Testis (tissue), 3 donors: ENCODE measurements around the gene MAP3K14. TPM values are rescaled to one million over a fixed set of nuclear protein-coding genes. Genes with fewer than 3 reads are reported as not detected.

Source experiments
- DNase-seq: peaks from one replicate; pipeline ENCODE4 v3.0.0-alpha.2; 2019
- H3K27ac ChIP-seq, 2 donors: fragments of 200-600 bp; sonication (generic); one replicate each; pipeline ENCODE4 v1.5.1; 2019
- H3K27me3 ChIP-seq: fragments of 200-600 bp; sonication (generic); one replicate; pipeline ENCODE4 v1.5.1; 2019
- H3K36me3 ChIP-seq: fragments of 200-600 bp; sonication (generic); one replicate; pipeline ENCODE4 v1.5.1; 2017; ENCODE audit warnings: low read depth; ENCODE audit errors: missing control alignments
- H3K4me1 ChIP-seq: fragments of 200-600 bp; sonication (generic); one replicate; pipeline ENCODE4 v1.5.1; 2019
- H3K4me3 ChIP-seq, 2 donors: fragments of 200-600 bp; sonication (generic); one replicate each; pipeline ENCODE4 v1.5.1; 2017 to 2019
- H3K9me3 ChIP-seq: fragments of 200-600 bp; sonication (generic); one replicate; pipeline ENCODE4 v1.5.1; 2017
- POLR2A ChIP-seq: fragments of 450-650 bp; IDR thresholded peaks from one replicate; pipeline ENCODE4 v1.6.1; 2017; ENCODE audit warnings: antibody characterized with exemption, mild to moderate bottlenecking, moderate library complexity
- WGBS, 2 donors: methylation state at CpG; one replicate each; pipeline ENCODE4 v1.1.5; 2018; 5-methylcytosine and 5-hydroxymethylcytosine counted together
- intact Hi-C: fragments of 100-400 bp; cut with DNase I; formaldehyde crosslinking; loops from one replicate; pipeline ENCODE4 v1.15.1; 2023; ENCODE audit warnings: low total_unique reads
- polyA plus RNA-seq: library from polyadenylated mRNA; stranded (reverse); fragments of 350-450 nt; fragmentation: Illumina TruSeq; extraction: RNeasy Lipid Tissue Mini Kit (QIAGEN cat#74804); gene quantifications from one replicate; pipeline ENCODE4 v1.2.3, GENCODE V29; 2014; ENCODE audit warnings: low read depth, low replicate concordance; ENCODE audit not compliant: insufficient read depth
- total RNA-seq, 2 donors: library from RNA; depleted of rRNA; stranded (reverse); fragments of >200 nt; gene quantifications; one replicate each; pipeline ENCODE4 v1.2.3, GENCODE V29; 2016
- TF ChIP-seq, protein P1 (sequence below), 3 experiments: fragments of 450-650 bp in 2 of 3; fragments of 200-600 bp in 1 of 3; sonication (generic) in 1 of 3; IDR thresholded peaks; one replicate each; pipeline ENCODE4 v1.5.1; 2016 to 2019; ENCODE audit warnings: antibody characterized with exemption in 3 of 3, mild to moderate bottlenecking in 2 of 3, moderate library complexity in 1 of 3

The MAP3K14 gene
- total and polyA plus RNA-seq, 3 donors from 2014 or later: 12.4 to 24.9 (median 14.6) TPM

DNA sequence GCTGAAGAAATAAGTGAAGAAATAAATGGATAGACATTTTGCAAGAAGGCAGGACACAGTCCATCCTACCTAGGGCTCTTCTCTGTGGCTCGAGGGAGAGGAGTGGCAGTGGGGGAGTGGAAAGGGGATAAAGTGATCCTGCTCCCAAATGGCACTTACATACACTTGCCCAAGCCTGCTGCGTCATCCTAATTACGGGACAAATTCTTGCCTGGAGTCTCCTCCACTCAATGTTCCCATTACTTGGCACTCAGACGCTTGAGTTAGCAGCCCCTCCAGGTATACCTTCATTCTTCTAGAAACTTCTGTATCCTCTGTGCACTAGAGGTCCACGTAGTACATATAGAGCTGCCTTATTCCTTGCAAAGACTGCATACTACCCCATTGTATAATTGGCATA, 15.7 kb upstream of the MAP3K14 start:
- peaks cover 25% of the 10 kb centered on the region for H3K4me1 ChIP-seq
- H3K27ac ChIP-seq: no peak overlapping the region
- WGBS, 2 donors: 85 to 86% methylated on average over 5 of the region's 5 CpGs
- H3K27me3 ChIP-seq: no peaks in the 10 kb centered on the region
- intact Hi-C loops: no loop called here
- DNase-seq: no peak
- no peak overlapping the region for H3K4me3 ChIP-seq
- H3K9me3 ChIP-seq: no peaks in the 10 kb centered on the region
- no peaks in the 10 kb centered on the region for H3K36me3 ChIP-seq
- no peak for TF ChIP-seq POLR2A
- TF ChIP-seq, protein P1, sequence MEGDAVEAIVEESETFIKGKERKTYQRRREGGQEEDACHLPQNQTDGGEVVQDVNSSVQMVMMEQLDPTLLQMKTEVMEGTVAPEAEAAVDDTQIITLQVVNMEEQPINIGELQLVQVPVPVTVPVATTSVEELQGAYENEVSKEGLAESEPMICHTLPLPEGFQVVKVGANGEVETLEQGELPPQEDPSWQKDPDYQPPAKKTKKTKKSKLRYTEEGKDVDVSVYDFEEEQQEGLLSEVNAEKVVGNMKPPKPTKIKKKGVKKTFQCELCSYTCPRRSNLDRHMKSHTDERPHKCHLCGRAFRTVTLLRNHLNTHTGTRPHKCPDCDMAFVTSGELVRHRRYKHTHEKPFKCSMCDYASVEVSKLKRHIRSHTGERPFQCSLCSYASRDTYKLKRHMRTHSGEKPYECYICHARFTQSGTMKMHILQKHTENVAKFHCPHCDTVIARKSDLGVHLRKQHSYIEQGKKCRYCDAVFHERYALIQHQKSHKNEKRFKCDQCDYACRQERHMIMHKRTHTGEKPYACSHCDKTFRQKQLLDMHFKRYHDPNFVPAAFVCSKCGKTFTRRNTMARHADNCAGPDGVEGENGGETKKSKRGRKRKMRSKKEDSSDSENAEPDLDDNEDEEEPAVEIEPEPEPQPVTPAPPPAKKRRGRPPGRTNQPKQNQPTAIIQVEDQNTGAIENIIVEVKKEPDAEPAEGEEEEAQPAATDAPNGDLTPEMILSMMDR (IDR thresholded peaks at IDR 0.05): no peak

DNA sequence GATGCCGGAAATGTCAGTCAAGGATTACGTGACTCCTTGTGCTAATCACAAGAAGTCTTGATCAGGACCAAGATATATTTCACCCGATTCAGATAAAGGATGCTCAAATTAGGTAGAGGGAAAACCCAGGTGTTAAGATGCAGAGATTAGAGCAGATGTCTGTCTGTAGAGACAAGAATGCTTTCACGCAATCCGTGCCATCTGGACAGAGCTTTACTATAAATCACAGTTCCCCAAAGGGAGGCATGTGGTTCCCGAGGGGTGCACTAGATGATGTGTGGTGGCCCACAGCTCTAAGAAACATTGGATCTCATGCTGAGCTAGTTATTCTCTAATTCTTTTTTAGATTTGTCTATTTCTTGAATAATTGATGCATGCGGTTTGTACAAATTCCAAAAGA, 9.8 kb upstream of the MAP3K14 start:
- H3K4me3 ChIP-seq: no peak overlapping the region
- no peaks in the 10 kb centered on the region for H3K9me3 ChIP-seq
- H3K36me3 ChIP-seq: no peaks in the 10 kb centered on the region
- intact Hi-C loops: no loop called here
- no peak overlapping the region for H3K27ac ChIP-seq
- 90 to 91% methylated on average over 7 of the region's 7 CpGs for WGBS, 2 donors
- no peaks in the 10 kb centered on the region for H3K27me3 ChIP-seq
- TF ChIP-seq, protein P1 (IDR thresholded peaks at IDR 0.05): no peak
- no peak for TF ChIP-seq POLR2A
- no peak for DNase-seq
- H3K4me1 ChIP-seq: no peaks in the 10 kb centered on the region

DNA sequence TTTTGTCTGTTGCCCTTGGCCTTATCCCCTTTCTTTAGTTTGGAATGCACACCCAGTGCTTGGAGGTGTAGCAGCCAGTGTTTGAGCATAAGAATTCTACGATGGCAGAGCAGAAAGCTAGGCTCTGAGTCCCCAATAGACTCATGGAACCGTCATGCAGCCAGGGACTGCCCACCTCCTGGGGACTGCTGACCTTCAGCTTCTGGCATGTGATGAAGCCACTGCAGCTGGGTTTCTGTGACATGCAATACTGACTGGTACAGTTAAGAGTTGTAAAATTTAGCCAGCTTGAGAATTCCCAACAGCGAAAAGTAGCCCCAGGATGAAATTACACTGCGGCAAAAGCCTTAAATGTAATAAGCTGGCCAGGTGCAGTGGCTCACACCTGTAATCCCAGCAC, 9.0 kb upstream of the MAP3K14 start:
- intact Hi-C loops: no loop called here
- Histone ChIP-seq H3K36me3 (no peaks in the 10 kb centered on the region), H3K27ac (no peak overlapping the region), H3K4me3 (no peak overlapping the region), H3K27me3 (no peaks in the 10 kb centered on the region), H3K9me3 (no peaks in the 10 kb centered on the region), H3K4me1 (peaks cover under 1% of the 10 kb centered on the region)
- TF ChIP-seq, protein P1 (IDR thresholded peaks at IDR 0.05): no peak
- no peak for TF ChIP-seq POLR2A
- 62 to 75% methylated on average over 4 of the region's 4 CpGs for WGBS, 2 donors
- no peak for DNase-seq

DNA sequence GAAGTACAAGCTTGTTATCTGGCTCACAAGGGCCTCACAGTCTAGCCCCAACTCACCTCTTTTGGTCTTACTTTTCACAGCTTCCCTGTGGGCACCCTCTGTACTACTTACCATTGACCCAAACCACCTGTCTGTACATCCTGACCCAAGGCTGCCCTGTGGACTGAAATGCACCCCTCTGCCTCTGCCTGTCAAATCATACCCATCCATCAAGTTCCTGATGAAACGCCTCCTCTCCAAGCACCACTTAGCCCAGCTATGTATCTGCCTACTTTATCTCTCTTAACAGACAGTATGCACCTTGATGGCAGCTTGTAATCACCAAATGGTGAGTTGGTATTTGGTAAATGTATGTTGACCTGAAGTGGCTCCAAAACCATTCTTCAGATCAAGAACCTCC, 7.5 kb upstream of the MAP3K14 start:
- Histone ChIP-seq H3K27ac (no peak overlapping the region), H3K4me1 (peaks cover 5% of the 10 kb centered on the region), H3K27me3 (no peaks in the 10 kb centered on the region), H3K36me3 (no peaks in the 10 kb centered on the region), H3K4me3 (no peak overlapping the region), H3K9me3 (no peaks in the 10 kb centered on the region)
- no peak for DNase-seq
- TF ChIP-seq POLR2A: no peak
- TF ChIP-seq, protein P1 (IDR thresholded peaks at IDR 0.05): no peak
- WGBS, 2 donors: 91 to 100% methylated on average over 1 of the region's 1 CpG
- intact Hi-C loops: no loop called here

DNA sequence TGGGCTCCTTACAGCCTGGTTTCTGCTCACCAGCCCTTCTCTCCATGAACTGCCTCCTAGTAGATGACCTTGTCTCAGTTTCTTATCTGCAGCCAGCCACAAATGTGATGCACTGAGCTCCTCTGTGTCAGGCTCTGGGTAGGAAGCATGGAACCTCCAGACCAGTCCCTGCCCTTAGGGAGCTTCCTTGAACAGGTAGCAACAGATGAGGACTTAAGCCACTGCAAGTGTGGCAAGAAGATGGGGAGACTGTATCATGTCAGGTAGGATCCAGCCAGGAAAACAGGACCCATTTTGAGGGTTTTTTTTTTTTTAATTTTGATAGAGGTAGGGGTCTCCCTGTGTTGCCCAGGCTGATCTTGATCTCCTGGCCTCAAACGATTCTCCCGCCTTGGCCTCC, 5.3 kb upstream of the MAP3K14 start:
- 95 to 96% methylated on average over 2 of the region's 2 CpGs for WGBS, 2 donors
- Histone ChIP-seq H3K36me3 (no peaks in the 10 kb centered on the region), H3K4me3 (no peak overlapping the region), H3K4me1 (peaks cover 12% of the 10 kb centered on the region), H3K27ac (no peak overlapping the region), H3K9me3 (no peaks in the 10 kb centered on the region), H3K27me3 (no peaks in the 10 kb centered on the region)
- DNase-seq: no peak
- TF ChIP-seq, protein P1 (IDR thresholded peaks at IDR 0.05): no peak
- TF ChIP-seq POLR2A: no peak
- intact Hi-C loops: no loop called here
